ENCODE data around the gene NCKAP5.

DNA sequence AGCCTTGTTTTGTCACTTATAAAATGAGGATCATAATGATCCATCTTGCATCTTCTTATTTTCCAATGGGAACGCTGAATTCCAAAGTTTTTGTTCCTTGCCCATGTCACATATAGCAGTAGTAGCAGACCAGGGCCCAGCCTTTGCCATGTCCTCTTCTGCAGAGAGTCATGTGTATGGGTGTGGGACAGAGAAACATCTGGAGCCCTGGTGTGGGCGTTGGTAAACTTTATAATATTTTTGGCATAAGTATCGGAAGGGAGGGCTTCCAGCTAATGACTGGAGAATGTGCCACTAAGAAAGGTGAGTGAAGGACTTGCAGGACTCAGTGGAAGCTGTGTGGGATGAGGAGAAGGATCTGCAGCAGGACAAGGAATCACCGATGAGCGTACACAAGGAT is 157.2 kb downstream of the NCKAP5 start:
- TF ChIP-seq, protein P1, sequence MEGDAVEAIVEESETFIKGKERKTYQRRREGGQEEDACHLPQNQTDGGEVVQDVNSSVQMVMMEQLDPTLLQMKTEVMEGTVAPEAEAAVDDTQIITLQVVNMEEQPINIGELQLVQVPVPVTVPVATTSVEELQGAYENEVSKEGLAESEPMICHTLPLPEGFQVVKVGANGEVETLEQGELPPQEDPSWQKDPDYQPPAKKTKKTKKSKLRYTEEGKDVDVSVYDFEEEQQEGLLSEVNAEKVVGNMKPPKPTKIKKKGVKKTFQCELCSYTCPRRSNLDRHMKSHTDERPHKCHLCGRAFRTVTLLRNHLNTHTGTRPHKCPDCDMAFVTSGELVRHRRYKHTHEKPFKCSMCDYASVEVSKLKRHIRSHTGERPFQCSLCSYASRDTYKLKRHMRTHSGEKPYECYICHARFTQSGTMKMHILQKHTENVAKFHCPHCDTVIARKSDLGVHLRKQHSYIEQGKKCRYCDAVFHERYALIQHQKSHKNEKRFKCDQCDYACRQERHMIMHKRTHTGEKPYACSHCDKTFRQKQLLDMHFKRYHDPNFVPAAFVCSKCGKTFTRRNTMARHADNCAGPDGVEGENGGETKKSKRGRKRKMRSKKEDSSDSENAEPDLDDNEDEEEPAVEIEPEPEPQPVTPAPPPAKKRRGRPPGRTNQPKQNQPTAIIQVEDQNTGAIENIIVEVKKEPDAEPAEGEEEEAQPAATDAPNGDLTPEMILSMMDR (IDR thresholded peaks at IDR 0.05; ENCODE audit: low read length) = no peak
- no peak for TF ChIP-seq EZH2 (IDR thresholded peaks at IDR 0.05; ENCODE audit: borderline replicate concordance, low read length)
